ENCODE measurements around the gene MSI1. TPM values are rescaled to one million over a fixed set of nuclear protein-coding genes. Genes with fewer than 3 reads are reported as not detected.

Gene MSI1
- total and polyA plus RNA-seq, 10 of the 15 experiments (the other 5 are each of a cell fraction or from before 2014, with no cell fraction given): 0.04 TPM; not detected in 9

- peaks cover 0 to 2% of the 10 kb centered on the region in 2 experiments; a peak in 2 of 4 replicates for H3K27me3 ChIP-seq (replicated peaks in 1 of 2; ENCODE audit: control insufficient read depth in 2 of 2, insufficient read depth in 2 of 2, low read length in 1 of 2)
- no peak overlapping the region for H2AFZ ChIP-seq (ENCODE audit: control insufficient read depth, low read depth, low read length)
- no TSS peak for BruUV-seq (replicated peaks)
- FAIRE-seq (no peak), DNase-seq (ENCODE audit: low read depth, low spot score) (no peak), ATAC-seq (no peak)
- RAD21 ChIA-PET (ENCODE audit: unreplicated experiment): no interaction called here
- SMC1A ChIA-PET (ENCODE audit: uncharacterized antibody, unreplicated experiment): no interaction called here
- CTCF ChIA-PET: no interaction called here
- intact Hi-C loops (cut with micrococcal nuclease; ENCODE audit: unreplicated experiment) (no loop called here), in situ Hi-C loops (cut with MboI) (no loop called here)
- no peak overlapping the region for H3K4me2 ChIP-seq (ENCODE audit: control insufficient read depth, insufficient read depth)
- H4K20me1 ChIP-seq (ENCODE audit: control insufficient read depth, insufficient read depth): no peaks in the 10 kb centered on the region
- TF ChIP-seq EGR1 (IDR thresholded peaks at IDR 0.05; ENCODE audit: borderline replicate concordance in 1 of 2, low read depth in 2 of 2, low read length in 2 of 2): no peak
- no peak overlapping the region for H3K4me3 ChIP-seq
- H3K79me2 ChIP-seq (ENCODE audit: control insufficient read depth, insufficient read depth, low read length): no peaks in the 10 kb centered on the region
- WGBS (ENCODE audit: insufficient coverage, insufficient replicate concordance, low lambda C conversion rate, missing lambda C conversion rate): 48% methylated on average over 4 of the region's 4 CpGs
- H3K9me3 ChIP-seq (replicated peaks; ENCODE audit: control insufficient read depth, insufficient read depth, low read length): no peaks in the 10 kb centered on the region
- H3K27ac ChIP-seq (ENCODE audit: control insufficient read depth, insufficient read depth): no peak overlapping the region
- POLR2A ChIA-PET: no interaction called here
- H3K36me3 ChIP-seq (ENCODE audit: control insufficient read depth in 2 of 2, insufficient read depth in 2 of 2, low read length in 1 of 2): no peaks in the 10 kb centered on the region
- H3K9ac ChIP-seq (ENCODE audit: control insufficient read depth, insufficient read depth, low read length): no peak overlapping the region
- H3K4me1 ChIP-seq (ENCODE audit: control insufficient read depth, insufficient read depth, low read length): no peaks in the 10 kb centered on the region
These were observed 8.6 kb upstream of the MSI1 start for GRCh38 chr12:120377611-120378010.

- ChIA-PET SMC1A (ENCODE audit: uncharacterized antibody, unreplicated experiment) (no interaction called here), POLR2A (no interaction called here), CTCF (no interaction called here), RAD21 (ENCODE audit: unreplicated experiment) (no interaction called here)
- no peak overlapping the region for H3K4me3 ChIP-seq
- no peak for TF ChIP-seq RELB (IDR thresholded peaks at IDR 0.05; ENCODE audit: low read depth)
- no peak for TF ChIP-seq HDAC2 (IDR thresholded peaks at IDR 0.05)
- no peak for TF ChIP-seq RAD21 (IDR thresholded peaks at IDR 0.05; ENCODE audit: insufficient read depth, low read depth, low read length)
- no peak for TF ChIP-seq CREM (IDR thresholded peaks at IDR 0.05; ENCODE audit: low read depth)
- no peak for DNase-seq (ENCODE audit: low read depth, low spot score)
- H3K4me2 ChIP-seq (ENCODE audit: control insufficient read depth, insufficient read depth): no peak overlapping the region
- no TSS peak for BruUV-seq (replicated peaks)
- 0% methylated on average over 5 of the region's 5 CpGs for WGBS (ENCODE audit: insufficient coverage, insufficient replicate concordance, low lambda C conversion rate, missing lambda C conversion rate)
- no peaks in the 10 kb centered on the region for H3K36me3 ChIP-seq (ENCODE audit: control insufficient read depth in 2 of 2, insufficient read depth in 2 of 2, low read length in 1 of 2)
- H3K9ac ChIP-seq (ENCODE audit: control insufficient read depth, insufficient read depth, low read length): no peak overlapping the region
- no peak for FAIRE-seq
- intact Hi-C loops (cut with micrococcal nuclease; ENCODE audit: unreplicated experiment) (no loop called here), in situ Hi-C loops (cut with MboI) (no loop called here)
- peaks cover 0 to 2% of the 10 kb centered on the region in 2 experiments; a peak in 1 of 4 replicates for H3K27me3 ChIP-seq (replicated peaks in 1 of 2; ENCODE audit: control insufficient read depth in 2 of 2, insufficient read depth in 2 of 2, low read length in 1 of 2)
- H3K9me3 ChIP-seq (replicated peaks; ENCODE audit: control insufficient read depth, insufficient read depth, low read length): no peaks in the 10 kb centered on the region
- no peaks in the 10 kb centered on the region for H4K20me1 ChIP-seq (ENCODE audit: control insufficient read depth, insufficient read depth)
- no peak for ATAC-seq
- no peak overlapping the region for H3K27ac ChIP-seq (ENCODE audit: control insufficient read depth, insufficient read depth)
- no peaks in the 10 kb centered on the region for H3K4me1 ChIP-seq (ENCODE audit: control insufficient read depth, insufficient read depth, low read length)
- H2AFZ ChIP-seq (ENCODE audit: control insufficient read depth, low read depth, low read length): no peak overlapping the region
- H3K79me2 ChIP-seq (ENCODE audit: control insufficient read depth, insufficient read depth, low read length): no peaks in the 10 kb centered on the region
These were observed 8.1 kb upstream of the MSI1 start for GRCh38 chr12:120376934-120377572.

Data from GM12878 (cell line).